HEK293 (cell line): ENCODE results near the gene CAB39.

ENCODE experiments used
- CTCF ChIP-seq: fragments of 450-650 bp; formaldehyde crosslinking; IDR thresholded peaks from 2 replicates; pipeline ENCODE4 v1.5.1; 2016; ENCODE audit warnings: missing biosample characterization, missing genetic modification characterization
- HOXA7 ChIP-seq: sonication (generic); formaldehyde crosslinking; IDR thresholded peaks from 2 replicates; pipeline ENCODE4 v1.8.1; 2022; ENCODE audit warnings: missing genetic modification reagents, borderline replicate concordance
- PATZ1 ChIP-seq: fragments of 450-650 bp; formaldehyde crosslinking; IDR thresholded peaks from 2 replicates; pipeline ENCODE4 v1.5.1; 2016; ENCODE audit warnings: missing biosample characterization, missing genetic modification characterization
- SALL2 ChIP-seq: fragments of 450-650 bp; formaldehyde crosslinking; IDR thresholded peaks from 2 replicates; pipeline ENCODE4 v1.5.0; 2017; ENCODE audit warnings: missing biosample characterization, mild to moderate bottlenecking, missing genetic modification characterization, borderline replicate concordance
- ZBTB11 ChIP-seq: fragments of 450-650 bp; formaldehyde crosslinking; conservative IDR thresholded peaks from 2 replicates; pipeline ENCODE4 v1.5.1; 2016; ENCODE audit warnings: low read depth, missing biosample characterization, missing genetic modification characterization
- ZBTB26 ChIP-seq: fragments of 450-650 bp; formaldehyde crosslinking; optimal IDR thresholded peaks from 2 replicates; pipeline ENCODE3; 2016; ENCODE audit warnings: missing biosample characterization, mild to moderate bottlenecking, missing genetic modification characterization
- ZBTB49 ChIP-seq: fragments of 450-650 bp; formaldehyde crosslinking; IDR thresholded peaks from 2 replicates; pipeline ENCODE4 v1.5.1; 2016; ENCODE audit warnings: missing biosample characterization, missing genetic modification characterization, low read depth
- ZBTB8A ChIP-seq: fragments of 450-650 bp; formaldehyde crosslinking; IDR thresholded peaks from 2 replicates; pipeline ENCODE4 v1.5.1; 2016; ENCODE audit warnings: missing biosample characterization, missing genetic modification characterization
- ZNF18 ChIP-seq: fragments of 450-650 bp; formaldehyde crosslinking; IDR thresholded peaks from 2 replicates; pipeline ENCODE4 v1.5.1; 2016; ENCODE audit warnings: missing biosample characterization, missing genetic modification characterization
- ZNF274 ChIP-seq, 2 experiments: fragments of 200-500 bp in 1 of 2; fragments of 450-650 bp in 1 of 2; sonication (Bioruptor generic) in 1 of 2; formaldehyde crosslinking in 1 of 2; IDR thresholded peaks; 2 replicates each; pipeline versions ENCODE4 v1.5.1 to v1.6.1; 2014 to 2016; ENCODE audit warnings: borderline replicate concordance in 1 of 2, inconsistent platforms in 1 of 2, low read length in 1 of 2, missing biosample characterization in 1 of 2, missing genetic modification characterization in 1 of 2
- ZNF433 ChIP-seq: fragments of 450-650 bp; formaldehyde crosslinking; IDR thresholded peaks from 2 replicates; pipeline ENCODE4 v1.5.1; 2016; ENCODE audit warnings: missing biosample characterization, missing genetic modification characterization, low read depth
- ZNF518A ChIP-seq: fragments of 450-650 bp; formaldehyde crosslinking; conservative IDR thresholded peaks from 2 replicates; pipeline ENCODE4 v1.5.1; 2016; ENCODE audit warnings: low read depth, missing biosample characterization, missing genetic modification characterization
- ZNF544 ChIP-seq: fragments of 450-650 bp; formaldehyde crosslinking; IDR thresholded peaks from 2 replicates; pipeline ENCODE4 v1.5.0; 2017; ENCODE audit warnings: missing biosample characterization, missing genetic modification characterization
- ZNF704 ChIP-seq: fragments of 450-650 bp; formaldehyde crosslinking; IDR thresholded peaks from 2 replicates; pipeline ENCODE4 v1.5.1; 2016; ENCODE audit warnings: missing biosample characterization, missing genetic modification characterization

GRCh38 chr2:230694241-230694640, 18.4 kb upstream of the CAB39 start:
- no peak for TF ChIP-seq ZBTB26
- TF ChIP-seq ZNF544 (tag by site-specific recombination) = no peak
- no peak for TF ChIP-seq CTCF
- no peak for TF ChIP-seq SALL2
- TF ChIP-seq ZNF433 (tag by site-specific recombination) = no peak
- TF ChIP-seq ZBTB11 (tag by site-specific recombination) = no peak
- TF ChIP-seq ZNF518A (tag by site-specific recombination) = no peak
- no peak for TF ChIP-seq ZNF704 (tag by site-specific recombination)
- no peak for TF ChIP-seq ZNF18 (tag by site-specific recombination)
- no peak for TF ChIP-seq HOXA7
- TF ChIP-seq ZNF274 (IDR thresholded peaks at IDR 0.05; ENCODE audit: low read length) = no peak
- no peak for TF ChIP-seq ZNF274 (tag by site-specific recombination; IDR thresholded peaks at IDR 0.05; ENCODE audit: borderline replicate concordance)
- no peak for TF ChIP-seq PATZ1 (tag by site-specific recombination)
- TF ChIP-seq ZBTB8A = no peak
- TF ChIP-seq ZBTB49 = no peak
